A549 (cell line): Measurements from ENCODE around the gene NPAS2. TPM values are rescaled to one million over a fixed set of nuclear protein-coding genes. Genes with fewer than 3 reads are reported as not detected.
A peak's percentile ranks its signal among the peaks of the same experiment; 100 is the strongest.

ENCODE experiments used
- ATAC-seq, 2 experiments: fragments of 200-7000 bp in 1 of 2; fragments of >200 bp in 1 of 2; cut with Nextera tagmentation in 1 of 2; cut with Tn5 transposase in 1 of 2; 3 replicates each; pipeline versions ENCODE4 v1.8.0 to v1.9.1; 2018 to 2020; ENCODE audit warnings: mild to moderate bottlenecking in 1 of 2, moderate library complexity in 1 of 2
- CTCF ChIA-PET: fragments of 300-600 bp; sonication (Branson Sonifier 250); formaldehyde crosslinking; extraction: SDS; loops from one replicate; lab custom pipeline; 2021; ENCODE audit warnings: antibody characterized with exemption, inconsistent platforms; lab: Yijun Ruan, JAX
- POLR2A ChIA-PET: fragments of 350-600 bp; formaldehyde crosslinking; extraction: SDS; loops from one replicate; lab custom pipeline; 2021; ENCODE audit warnings: antibody characterized with exemption, inconsistent platforms; lab: Yijun Ruan, JAX
- DNase-seq, 2 experiments: peaks; one replicate each; pipeline versions ENCODE4 v3.0.0 to v3.0.0-alpha.2; 2011 to 2016; ENCODE audit warnings: low read depth in 1 of 2, low spot score in 1 of 2
- FAIRE-seq: peaks from 2 replicates; lab custom pipeline; 2011; peaks lifted over from hg19 to GRCh38; lab: Jason Lieb, UNC
- H3K27ac ChIP-seq, 2 experiments: fragments of >200 bp; sonication (Bioruptor Twin); formaldehyde crosslinking; 3 replicates each; pipeline ENCODE4 v1.5.1; 2016 to 2017
- H3K4me1 ChIP-seq: fragments of >200 bp; sonication (Bioruptor Twin); formaldehyde crosslinking; 3 replicates; pipeline ENCODE4 v1.6.1; 2016
- H3K4me2 ChIP-seq: fragments of >200 bp; sonication (Bioruptor Twin); formaldehyde crosslinking; 3 replicates; pipeline ENCODE4 v1.6.1; 2016
- H3K4me3 ChIP-seq: fragments of >200 bp; sonication (Bioruptor Twin); formaldehyde crosslinking; 3 replicates; pipeline ENCODE4 v1.5.1; 2016
- H3K9me3 ChIP-seq: fragments of >200 bp; sonication (Bioruptor Twin); formaldehyde crosslinking; 3 replicates; pipeline ENCODE4 v1.6.1; 2016
- BHLHE40 ChIP-seq: IDR thresholded peaks from 2 replicates; pipeline ENCODE4 v1.6.1; 2012; ENCODE audit warnings: low read depth, low read length, inconsistent platforms
- CEBPB ChIP-seq, 2 experiments: fragments of >200 bp in 1 of 2; sonication (Bioruptor Twin) in 1 of 2; formaldehyde crosslinking in 1 of 2; IDR thresholded peaks; 2 replicates each; pipeline ENCODE4 v1.6.1; 2012 to 2016
- CHD2 ChIP-seq: fragments of 150-350 bp; IDR thresholded peaks from 2 replicates; pipeline ENCODE4 v1.6.1; 2014; ENCODE audit warnings: low read length; ENCODE audit not compliant: partially characterized antibody
- EHF ChIP-seq: fragments of 250-450 bp; sonication (Bioruptor Pico); IDR thresholded peaks from 2 replicates; pipeline ENCODE4 v1.5.0; 2020; ENCODE audit warnings: mild to moderate bottlenecking
- FOSB ChIP-seq: fragments of 250-450 bp; sonication (Bioruptor Pico); IDR thresholded peaks from 2 replicates; pipeline ENCODE4 v1.5.0; 2020; ENCODE audit warnings: mild to moderate bottlenecking, moderate library complexity
- FOSL2 ChIP-seq, 2 experiments: fragments of 450-650 bp in 1 of 2; fragments of >200 bp in 1 of 2; sonication (Bioruptor Twin) in 1 of 2; formaldehyde crosslinking; IDR thresholded peaks; 2 replicates each; pipeline versions ENCODE4 v1.5.0 to v1.6.1; 2016 to 2020; ENCODE audit warnings: mild to moderate bottlenecking in 1 of 2, moderate library complexity in 1 of 2
- HEYL ChIP-seq: fragments of 250-450 bp; sonication (Bioruptor Pico); IDR thresholded peaks from 2 replicates; pipeline ENCODE4 v1.8.0; 2021; ENCODE audit warnings: mild to moderate bottlenecking, moderate library complexity
- HOXA7 ChIP-seq: fragments of 250-450 bp; sonication (Bioruptor Pico); IDR thresholded peaks from 2 replicates; pipeline ENCODE4 v1.5.0; 2020; ENCODE audit warnings: mild to moderate bottlenecking, moderate library complexity
- HOXB13 ChIP-seq: fragments of 250-450 bp; sonication (Bioruptor Pico); IDR thresholded peaks from 2 replicates; pipeline ENCODE4 v1.5.0; 2020; ENCODE audit warnings: low read depth, mild to moderate bottlenecking, moderate library complexity
- JUN ChIP-seq, 2 experiments: fragments of >200 bp; sonication (Bioruptor Twin); formaldehyde crosslinking; IDR thresholded peaks; 2 replicates in 1 of 2; 3 replicates in 1 of 2; pipeline ENCODE4 v1.6.1; 2016 to 2017
- KDM5A ChIP-seq: fragments of 200-600 bp; sonication (generic); IDR thresholded peaks from 2 replicates; pipeline ENCODE4 v1.6.1; 2016; ENCODE audit warnings: antibody characterized with exemption, mild to moderate bottlenecking
- MAFK ChIP-seq: fragments of 450-650 bp; IDR thresholded peaks from 2 replicates; pipeline ENCODE4 v1.6.1; 2014; ENCODE audit not compliant: partially characterized antibody
- NFE2L2 ChIP-seq: fragments of 150-350 bp; conservative IDR thresholded peaks from 2 replicates; pipeline ENCODE4 v1.6.1; 2014; ENCODE audit warnings: low read length
- NR3C1 ChIP-seq: fragments of >200 bp; sonication (Bioruptor Twin); formaldehyde crosslinking; IDR thresholded peaks from 3 replicates; pipeline ENCODE4 v1.6.1; 2017
- PHF8 ChIP-seq: fragments of 200-600 bp; sonication (generic); IDR thresholded peaks from 2 replicates; pipeline ENCODE4 v1.6.1; 2016; ENCODE audit warnings: low read depth, mild to moderate bottlenecking, antibody characterized with exemption, moderate library complexity, borderline replicate concordance
- ZC3H11A ChIP-seq: fragments of 450-650 bp; IDR thresholded peaks from 2 replicates; pipeline ENCODE4 v1.6.1; 2014; ENCODE audit warnings: antibody characterized with exemption, mild to moderate bottlenecking
- ZFP36 ChIP-seq: fragments of 450-650 bp; IDR thresholded peaks from 2 replicates; pipeline ENCODE4 v1.6.1; 2014; ENCODE audit warnings: borderline replicate concordance; ENCODE audit not compliant: partially characterized antibody
- ZSCAN20 ChIP-seq: fragments of 250-450 bp; sonication (Bioruptor Pico); IDR thresholded peaks from 2 replicates; pipeline ENCODE4 v1.8.0; 2022; ENCODE audit warnings: mild to moderate bottlenecking, moderate library complexity
- WGBS: methylation state at CpG from one replicate; pipeline ENCODE4 v1.1.6; 2017; ENCODE audit errors: missing lambda C conversion rate; 5-methylcytosine and 5-hydroxymethylcytosine counted together
- polyA plus RNA-seq, 4 experiments: library from polyadenylated mRNA; depleted of rRNA in 3 of 4; stranded (reverse); fragments of >200 nt; fragmentation: RNase III in 1 of 4; extraction: RNeasy Plus Mini Kit Qiagen cat#74134 plus additional on column Dnase treatment in 1 of 4; gene quantifications; 2 replicates in 3 of 4; 3 replicates in 1 of 4; pipeline ENCODE4 v1.2.3, GENCODE V29; 2011 to 2017
- TF ChIP-seq, protein P1 (sequence below): fragments of 450-650 bp; IDR thresholded peaks from 2 replicates; pipeline ENCODE4 v1.6.1; 2014; ENCODE audit warnings: antibody characterized with exemption
- TF ChIP-seq, protein P2 (sequence below): fragments of 250-450 bp; sonication (Bioruptor Pico); IDR thresholded peaks from 2 replicates; pipeline ENCODE4 v1.5.0; 2020; ENCODE audit warnings: low read depth, mild to moderate bottlenecking, moderate library complexity
- TF ChIP-seq, protein P3 (sequence below): fragments of >200 bp; sonication (Bioruptor Twin); formaldehyde crosslinking; IDR thresholded peaks from 2 replicates; pipeline ENCODE4 v1.6.1; 2016
- TF ChIP-seq, protein P4 (sequence below): IDR thresholded peaks from 2 replicates; pipeline ENCODE4 v1.6.1; 2012; ENCODE audit warnings: low read depth, borderline replicate concordance
- TF ChIP-seq, protein P5 (sequence below): IDR thresholded peaks from 2 replicates; pipeline ENCODE4 v1.6.1; 2012
- TF ChIP-seq, protein P6 (sequence below): fragments of 250-450 bp; sonication (Bioruptor Pico); IDR thresholded peaks from 2 replicates; pipeline ENCODE4 v1.5.0; 2021; ENCODE audit warnings: mild to moderate bottlenecking, moderate library complexity, borderline replicate concordance
- TF ChIP-seq, protein P7 (sequence below): fragments of 150-350 bp; IDR thresholded peaks from 2 replicates; pipeline ENCODE4 v1.6.1; 2014; ENCODE audit warnings: low read depth, mild to moderate bottlenecking, low read length

The NPAS2 gene
- polyA plus RNA-seq, 2 of the 4 experiments (the other 2 are of a cell fraction), result 31.4 to 56.1 TPM

DNA sequence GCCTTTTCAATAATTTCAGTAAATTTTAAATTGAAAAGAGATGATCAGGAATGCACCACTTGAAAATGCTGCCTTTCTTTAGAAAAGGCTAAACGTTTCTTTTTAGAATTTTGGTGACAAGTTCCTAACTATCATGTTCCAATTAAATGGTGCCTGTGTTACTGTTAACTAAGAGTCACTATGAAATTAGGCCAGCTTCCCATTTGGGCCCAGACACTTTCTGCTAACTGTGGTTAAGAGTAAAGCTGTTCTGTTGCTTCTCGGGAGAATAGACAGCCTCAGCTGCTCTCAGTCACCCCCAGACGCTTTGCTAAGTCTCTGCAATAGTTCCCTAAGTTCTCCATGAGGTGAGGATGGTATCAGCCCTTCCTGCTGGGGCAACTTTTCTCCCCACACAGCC is 90.2 kb downstream of the NPAS2 start:
- CTCF ChIA-PET, result interaction anchor here (0.6 to 0.9 kb wide), 2 partner anchors 32 to 40 kb away, joined by 3 to 4 read pairs; no protein-coding TSS in a partner anchor
- H3K4me3 ChIP-seq, result no peak overlapping the region
- 95% methylated on average over 3 of the region's 3 CpGs for WGBS
- POLR2A ChIA-PET, result no interaction called here
- DNase-seq (no peak), ATAC-seq (no peak), FAIRE-seq (no peak)
- H3K27ac ChIP-seq, result no peak overlapping the region
- no peak overlapping the region for H3K4me2 ChIP-seq
- peaks cover 23% of the 10 kb centered on the region for H3K4me1 ChIP-seq
- TF ChIP-seq HEYL (CRISPR knock-in tag), result no peak
- TF ChIP-seq FOSB (CRISPR knock-in tag), result no peak
- no peak for TF ChIP-seq CEBPB (IDR thresholded peaks at IDR 0.05)
- TF ChIP-seq, protein P1, sequence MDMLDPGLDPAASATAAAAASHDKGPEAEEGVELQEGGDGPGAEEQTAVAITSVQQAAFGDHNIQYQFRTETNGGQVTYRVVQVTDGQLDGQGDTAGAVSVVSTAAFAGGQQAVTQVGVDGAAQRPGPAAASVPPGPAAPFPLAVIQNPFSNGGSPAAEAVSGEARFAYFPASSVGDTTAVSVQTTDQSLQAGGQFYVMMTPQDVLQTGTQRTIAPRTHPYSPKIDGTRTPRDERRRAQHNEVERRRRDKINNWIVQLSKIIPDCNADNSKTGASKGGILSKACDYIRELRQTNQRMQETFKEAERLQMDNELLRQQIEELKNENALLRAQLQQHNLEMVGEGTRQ, result no peak
- TF ChIP-seq NR3C1, result no peak
- TF ChIP-seq, protein P2, sequence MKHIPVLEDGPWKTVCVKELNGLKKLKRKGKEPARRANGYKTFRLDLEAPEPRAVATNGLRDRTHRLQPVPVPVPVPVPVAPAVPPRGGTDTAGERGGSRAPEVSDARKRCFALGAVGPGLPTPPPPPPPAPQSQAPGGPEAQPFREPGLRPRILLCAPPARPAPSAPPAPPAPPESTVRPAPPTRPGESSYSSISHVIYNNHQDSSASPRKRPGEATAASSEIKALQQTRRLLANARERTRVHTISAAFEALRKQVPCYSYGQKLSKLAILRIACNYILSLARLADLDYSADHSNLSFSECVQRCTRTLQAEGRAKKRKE (CRISPR knock-in tag), result no peak
- no peak for TF ChIP-seq HOXA7 (CRISPR knock-in tag)
- peaks cover 2% of the 10 kb centered on the region; the same call in 2 of the 3 replicates for H3K9me3 ChIP-seq

DNA sequence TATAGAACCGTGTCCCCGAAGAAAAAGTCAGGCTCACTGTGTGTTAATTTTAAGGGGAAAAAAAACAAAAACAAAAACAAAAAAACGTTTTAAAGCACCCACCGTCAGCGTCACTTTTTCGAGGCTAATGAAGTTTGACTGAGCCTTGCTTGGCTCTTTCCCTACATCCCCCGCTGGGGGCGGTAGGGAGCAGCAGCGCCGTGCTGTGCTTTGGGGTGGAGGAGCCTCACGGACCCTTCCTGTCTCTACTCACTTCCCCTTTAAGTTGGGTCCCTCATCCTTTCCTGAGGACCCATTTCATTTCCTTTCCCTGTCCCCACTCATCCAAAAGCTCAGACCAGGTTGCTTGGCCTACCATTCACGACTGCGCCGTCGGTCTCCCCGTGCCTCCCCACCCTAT is 99.4 kb downstream of the NPAS2 start:
- peaks cover 5% of the 10 kb centered on the region; the same call in 2 of the 3 replicates for H3K9me3 ChIP-seq
- H3K4me3 ChIP-seq, result no peak overlapping the region
- WGBS, result 88% methylated on average over 16 of the region's 16 CpGs
- FAIRE-seq (no peak), DNase-seq (no peak), ATAC-seq (no peak)
- ChIA-PET CTCF (interaction anchor here (1.6 kb wide), 1 partner anchor 309 kb away, joined by 4 read pairs; no protein-coding TSS in a partner anchor), POLR2A (no interaction called here)
- TF ChIP-seq ZC3H11A (no peak), EHF (no peak), ZFP36 (no peak), CEBPB (IDR thresholded peaks at IDR 0.05) (no peak), MAFK (no peak), BHLHE40 (no peak), NFE2L2 (no peak), FOSL2 (IDR thresholded peaks at IDR 0.05) (no peak), FOSL2 (CRISPR knock-in tag; IDR thresholded peaks at IDR 0.05) (no peak), KDM5A (no peak), PHF8 (no peak), HOXB13 (CRISPR knock-in tag) (no peak)
- TF ChIP-seq, protein P3, sequence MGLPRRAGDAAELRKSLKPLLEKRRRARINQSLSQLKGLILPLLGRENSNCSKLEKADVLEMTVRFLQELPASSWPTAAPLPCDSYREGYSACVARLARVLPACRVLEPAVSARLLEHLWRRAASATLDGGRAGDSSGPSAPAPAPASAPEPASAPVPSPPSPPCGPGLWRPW, result no peak
- TF ChIP-seq, protein P4, sequence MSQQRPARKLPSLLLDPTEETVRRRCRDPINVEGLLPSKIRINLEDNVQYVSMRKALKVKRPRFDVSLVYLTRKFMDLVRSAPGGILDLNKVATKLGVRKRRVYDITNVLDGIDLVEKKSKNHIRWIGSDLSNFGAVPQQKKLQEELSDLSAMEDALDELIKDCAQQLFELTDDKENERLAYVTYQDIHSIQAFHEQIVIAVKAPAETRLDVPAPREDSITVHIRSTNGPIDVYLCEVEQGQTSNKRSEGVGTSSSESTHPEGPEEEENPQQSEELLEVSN, result no peak
- H3K4me2 ChIP-seq, result no peak overlapping the region
- H3K4me1 ChIP-seq, result no peaks in the 10 kb centered on the region
- H3K27ac ChIP-seq, result no peak overlapping the region; a peak in 1 of 6 replicates

DNA sequence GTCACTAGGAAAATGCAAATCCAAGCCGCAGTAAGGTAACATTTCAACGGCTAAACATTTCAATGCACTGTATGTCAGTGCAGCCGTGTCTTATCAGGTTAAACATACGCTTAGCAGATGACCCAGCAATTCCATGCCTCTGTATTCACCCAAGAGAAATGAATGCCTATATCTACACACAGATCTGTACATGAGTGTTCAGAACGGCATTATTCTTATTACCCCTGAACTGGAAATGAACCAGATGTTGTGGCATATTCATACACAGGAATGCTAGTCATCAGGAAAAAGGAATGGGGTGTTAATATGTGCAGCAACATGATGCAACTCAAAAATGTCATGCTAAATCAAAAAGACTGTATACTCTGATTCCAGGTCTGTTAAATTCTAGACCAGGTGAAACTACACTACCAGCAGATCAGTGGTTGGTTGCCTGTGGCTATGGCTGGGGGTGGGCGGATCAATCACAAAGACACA is 101.8 kb downstream of the NPAS2 start:
- DNase-seq, result no peak
- 96% methylated on average over 6 of the region's 6 CpGs for WGBS
- H3K4me1 ChIP-seq, result no peaks in the 10 kb centered on the region
- FAIRE-seq, result no peak
- 0 out of 6 replicates have a peak overlapping the region, but pooled peaks of 1 of the 2 experiments have one; percentile 22 for H3K27ac ChIP-seq
- ATAC-seq, result no peak
- H3K4me2 ChIP-seq, result no peak overlapping the region
- no peak for TF ChIP-seq JUN (IDR thresholded peaks at IDR 0.05)
- TF ChIP-seq, protein P2 (CRISPR knock-in tag), result no peak
- no peak for TF ChIP-seq CHD2
- TF ChIP-seq, protein P5, sequence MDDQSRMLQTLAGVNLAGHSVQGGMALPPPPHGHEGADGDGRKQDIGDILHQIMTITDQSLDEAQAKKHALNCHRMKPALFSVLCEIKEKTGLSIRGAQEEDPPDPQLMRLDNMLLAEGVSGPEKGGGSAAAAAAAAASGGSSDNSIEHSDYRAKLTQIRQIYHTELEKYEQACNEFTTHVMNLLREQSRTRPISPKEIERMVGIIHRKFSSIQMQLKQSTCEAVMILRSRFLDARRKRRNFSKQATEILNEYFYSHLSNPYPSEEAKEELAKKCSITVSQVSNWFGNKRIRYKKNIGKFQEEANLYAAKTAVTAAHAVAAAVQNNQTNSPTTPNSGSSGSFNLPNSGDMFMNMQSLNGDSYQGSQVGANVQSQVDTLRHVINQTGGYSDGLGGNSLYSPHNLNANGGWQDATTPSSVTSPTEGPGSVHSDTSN, result no peak
- TF ChIP-seq, protein P6, sequence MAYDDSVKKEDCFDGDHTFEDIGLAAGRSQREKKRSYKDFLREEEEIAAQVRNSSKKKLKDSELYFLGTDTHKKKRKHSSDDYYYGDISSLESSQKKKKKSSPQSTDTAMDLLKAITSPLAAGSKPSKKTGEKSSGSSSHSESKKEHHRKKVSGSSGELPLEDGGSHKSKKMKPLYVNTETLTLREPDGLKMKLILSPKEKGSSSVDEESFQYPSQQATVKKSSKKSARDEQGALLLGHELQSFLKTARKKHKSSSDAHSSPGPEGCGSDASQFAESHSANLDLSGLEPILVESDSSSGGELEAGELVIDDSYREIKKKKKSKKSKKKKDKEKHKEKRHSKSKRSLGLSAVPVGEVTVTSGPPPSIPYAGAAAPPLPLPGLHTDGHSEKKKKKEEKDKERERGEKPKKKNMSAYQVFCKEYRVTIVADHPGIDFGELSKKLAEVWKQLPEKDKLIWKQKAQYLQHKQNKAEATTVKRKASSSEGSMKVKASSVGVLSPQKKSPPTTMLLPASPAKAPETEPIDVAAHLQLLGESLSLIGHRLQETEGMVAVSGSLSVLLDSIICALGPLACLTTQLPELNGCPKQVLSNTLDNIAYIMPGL (CRISPR knock-in tag), result no peak
- TF ChIP-seq NR3C1, result no peak
- no peak for TF ChIP-seq HEYL (CRISPR knock-in tag)
- TF ChIP-seq ZSCAN20 (CRISPR knock-in tag), result no peak
- TF ChIP-seq, protein P7, sequence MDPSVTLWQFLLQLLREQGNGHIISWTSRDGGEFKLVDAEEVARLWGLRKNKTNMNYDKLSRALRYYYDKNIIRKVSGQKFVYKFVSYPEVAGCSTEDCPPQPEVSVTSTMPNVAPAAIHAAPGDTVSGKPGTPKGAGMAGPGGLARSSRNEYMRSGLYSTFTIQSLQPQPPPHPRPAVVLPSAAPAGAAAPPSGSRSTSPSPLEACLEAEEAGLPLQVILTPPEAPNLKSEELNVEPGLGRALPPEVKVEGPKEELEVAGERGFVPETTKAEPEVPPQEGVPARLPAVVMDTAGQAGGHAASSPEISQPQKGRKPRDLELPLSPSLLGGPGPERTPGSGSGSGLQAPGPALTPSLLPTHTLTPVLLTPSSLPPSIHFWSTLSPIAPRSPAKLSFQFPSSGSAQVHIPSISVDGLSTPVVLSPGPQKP, result no peak
- POLR2A ChIA-PET, result no interaction called here
- no peak overlapping the region for H3K4me3 ChIP-seq
- H3K9me3 ChIP-seq, result no peaks in the 10 kb centered on the region
- CTCF ChIA-PET, result interaction anchor here (1.3 to 1.6 kb wide), 2 partner anchors 19 to 315 kb away, joined by 4 to 5 read pairs; no protein-coding TSS in a partner anchor
